Fibroblast of pulmonary artery (primary cell): Measurements from ENCODE around the gene ANKRD37.

Experiments
- DNase-seq: peaks from one replicate; pipeline ENCODE4 v3.0.0-alpha.2; 2010; ENCODE audit warnings: low read depth
- H3K4me3 ChIP-seq: replicated peaks from 2 replicates; pipeline ENCODE4 v1.5.1; 2011; ENCODE audit warnings: low read depth, mild to moderate bottlenecking, control low read depth, low read length, moderate library complexity
- CTCF ChIP-seq: IDR thresholded peaks from 2 replicates; pipeline ENCODE4 v1.5.1; 2011; ENCODE audit warnings: mild to moderate bottlenecking, control low read depth, low read length, inconsistent platforms; ENCODE audit errors: missing control alignments

Gene ANKRD37

GRCh38 chr4:185379326-185380295, 17.0 kb upstream of the ANKRD37 start:
- no peak for DNase-seq
- no peak for TF ChIP-seq CTCF
- no peak overlapping the region for H3K4me3 ChIP-seq

DNA sequence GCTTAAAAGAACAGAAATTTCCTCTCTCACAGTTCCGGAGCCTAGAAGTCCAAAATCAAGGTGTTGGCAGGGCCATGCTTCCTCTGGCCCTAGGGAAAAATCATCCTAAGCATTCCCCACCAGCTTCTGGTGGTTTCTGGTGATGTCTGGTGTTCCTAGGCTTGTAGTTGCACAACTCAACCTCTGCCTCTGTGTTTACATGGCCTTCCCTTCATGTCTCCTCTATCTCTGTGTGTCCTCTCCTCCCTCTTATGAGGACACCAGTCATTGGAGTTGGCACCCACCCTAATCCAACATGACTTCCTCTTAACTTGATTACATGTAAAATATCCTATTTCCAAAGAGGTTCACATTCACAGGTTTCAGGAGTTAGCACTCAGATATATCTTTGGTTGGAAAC, 16.3 kb upstream of the ANKRD37 start:
- no peak for DNase-seq
- H3K4me3 ChIP-seq, result no peak overlapping the region
- TF ChIP-seq CTCF, result no peak

DNA sequence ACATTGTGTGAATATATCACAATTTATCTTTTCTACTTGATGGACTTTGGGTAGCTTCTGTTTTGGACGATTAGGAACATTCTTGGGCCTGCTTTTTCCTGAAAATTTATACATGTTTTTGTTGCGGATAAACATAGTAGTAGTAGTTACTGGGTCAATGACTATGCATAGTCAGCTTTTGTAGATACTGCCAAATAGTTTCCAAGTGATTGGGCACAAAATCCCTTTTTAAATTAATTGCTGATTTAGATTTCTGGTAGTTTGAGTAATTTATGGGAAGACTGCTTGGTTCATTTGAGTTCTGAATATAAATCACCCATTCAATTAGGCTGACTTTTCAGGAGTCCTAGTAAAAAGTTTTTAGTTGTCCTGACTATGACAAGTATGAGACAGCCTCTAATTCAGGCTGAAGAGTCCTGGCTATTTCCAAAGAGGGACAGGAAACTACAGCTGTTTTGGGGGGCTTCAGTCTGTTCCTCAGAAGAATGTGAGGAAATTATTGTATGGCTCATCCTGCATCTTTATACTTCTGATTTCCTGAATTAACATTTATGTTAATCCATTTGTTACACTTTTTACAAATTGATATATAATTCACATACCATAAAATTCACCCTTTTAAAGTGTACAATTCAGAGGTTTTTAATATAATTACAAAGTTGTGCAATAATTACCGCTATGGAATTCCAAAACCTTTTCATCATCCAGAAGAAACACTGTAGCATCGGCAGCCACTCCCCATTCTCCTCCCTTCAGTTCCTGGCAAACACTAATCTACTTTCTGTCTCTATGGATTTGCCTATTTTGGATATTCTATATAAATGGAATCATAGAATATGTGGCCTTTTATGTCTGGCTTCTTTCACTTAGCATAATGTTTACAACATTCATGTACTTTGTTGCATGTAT, 15.1 kb upstream of the ANKRD37 start:
- no peak overlapping the region for H3K4me3 ChIP-seq
- TF ChIP-seq CTCF, result no peak
- peak; percentile 45 for DNase-seq

DNA sequence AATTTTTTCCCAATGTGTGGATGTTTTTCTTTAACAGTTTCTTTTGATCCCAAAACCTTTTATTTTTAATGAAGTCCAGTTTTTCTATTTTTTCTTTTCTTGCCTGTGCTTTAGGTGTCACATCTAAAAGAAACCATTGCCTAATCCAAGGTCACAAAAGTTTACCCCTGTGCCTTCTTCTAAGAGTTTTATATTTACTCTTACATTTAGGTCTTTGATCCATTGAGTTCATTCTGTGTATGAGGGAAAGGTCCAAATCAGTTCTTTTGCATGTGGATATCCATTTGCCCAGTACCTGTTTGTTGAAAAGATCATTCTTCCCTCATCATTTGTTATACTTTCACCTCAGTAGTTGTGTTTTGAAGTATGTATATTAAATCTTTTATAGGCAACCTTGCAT, 13.9 kb upstream of the ANKRD37 start:
- no peak for TF ChIP-seq CTCF
- H3K4me3 ChIP-seq, result no peak overlapping the region
- no peak for DNase-seq

DNA sequence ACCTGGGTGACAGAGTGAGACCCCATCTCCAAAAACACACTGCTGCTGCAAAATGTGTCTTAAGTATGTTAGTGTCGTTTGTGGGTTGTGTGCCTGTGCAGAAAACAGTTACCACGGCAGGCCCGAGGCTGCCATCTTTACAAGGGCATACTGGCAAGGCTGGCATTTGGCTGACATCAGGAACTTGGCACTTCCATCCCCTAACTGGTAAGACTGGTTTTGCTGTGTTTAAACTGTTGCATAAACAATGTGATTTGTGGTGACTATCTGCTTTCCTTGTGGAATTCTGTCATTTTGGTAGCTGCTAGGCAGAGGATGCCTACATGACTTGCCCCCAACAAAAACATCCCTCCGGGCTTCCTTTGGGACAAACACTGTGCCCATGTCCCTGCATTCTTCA, 13.2 kb upstream of the ANKRD37 start:
- DNase-seq, result no peak
- TF ChIP-seq CTCF, result no peak
- H3K4me3 ChIP-seq, result no peak overlapping the region

DNA sequence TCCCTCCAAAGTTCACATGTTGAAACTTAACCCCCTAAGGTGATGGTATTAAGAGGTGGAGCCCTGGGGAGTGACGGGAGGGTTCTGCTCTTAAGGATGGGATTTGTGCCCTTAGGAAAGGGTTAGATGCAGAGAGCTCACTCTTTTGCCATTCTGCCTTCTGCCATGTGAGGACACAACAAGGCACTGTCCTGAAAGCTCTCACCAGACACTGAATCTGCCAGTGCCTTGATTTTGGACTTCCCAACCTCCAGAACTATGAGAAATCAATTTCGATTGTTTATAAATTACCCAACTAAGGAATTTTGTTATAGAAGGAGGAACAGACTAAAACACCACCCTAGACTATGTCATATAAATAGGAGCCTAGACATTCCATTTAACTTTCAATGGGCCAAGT, 12.6 kb upstream of the ANKRD37 start:
- H3K4me3 ChIP-seq, result no peak overlapping the region
- TF ChIP-seq CTCF, result no peak
- DNase-seq, result no peak
